K562 (cell line): Measurements from ENCODE around the gene STIM1. TPM values are rescaled to one million over a fixed set of nuclear protein-coding genes. Genes with fewer than 3 reads are reported as not detected.
A peak's percentile ranks its signal among the peaks of the same experiment; 100 is the strongest.

Experiments used
- ATAC-seq: fragments of 200-7000 bp; cut with Tn5 transposase; 3 replicates; pipeline ENCODE4 v1.9.1; 2020; ENCODE audit warnings: moderate library complexity
- BruUV-seq: library from RNA; stranded (reverse); fragments of 400-500 nt; replicated peaks from 2 replicates; lab custom pipeline; 2021; lab: Mats Ljungman, UMichigan
- CTCF ChIA-PET: fragments of 300-600 bp; formaldehyde crosslinking; extraction: SDS; loops from one replicate; lab custom pipeline; 2021; ENCODE audit warnings: low intra/inter-chr PET ratio; lab: Yijun Ruan, JAX
- POLR2A ChIA-PET: fragments of 300-600, 350-650 bp; sonication (Branson Sonifier 250); formaldehyde crosslinking; extraction: SDS; loops from one replicate; lab custom pipeline; 2021; ENCODE audit warnings: antibody characterized with exemption, inconsistent platforms; lab: Yijun Ruan, JAX
- DNase-seq, 4 experiments: peaks; one replicate each; pipeline versions ENCODE4 v3.0.0 to v3.0.0-alpha.2; 2011 to 2018; ENCODE audit warnings: low spot score in 3 of 4, mixed read lengths in 3 of 4; ENCODE audit errors: extremely low read depth in 1 of 4
- FAIRE-seq: peaks from 2 replicates; lab custom pipeline; 2011; peaks lifted over from hg19 to GRCh38; lab: Jason Lieb, UNC
- H2AFZ ChIP-seq: 2 replicates; pipeline ENCODE4 v1.6.0; 2011; ENCODE audit warnings: low read depth, low read length, control low read depth, inconsistent platforms
- H3K27ac ChIP-seq: fragments of 200-600 bp; 3 replicates; pipeline ENCODE4 v1.8.0; 2011; ENCODE audit warnings: low read depth, mild to moderate bottlenecking, control low read depth, inconsistent platforms, low read length, moderate library complexity, mixed read lengths; ENCODE audit errors: extremely low read depth
- H3K27me3 ChIP-seq, 2 experiments: fragments of 300-600 bp in 1 of 2; 2 replicates in 1 of 2; 3 replicates in 1 of 2; pipeline versions ENCODE4 v1.6.0 to v1.8.0; 2011; ENCODE audit warnings: inconsistent platforms in 2 of 2, low read length in 2 of 2, mild to moderate bottlenecking in 1 of 2, mixed read lengths in 1 of 2, moderate library complexity in 1 of 2; ENCODE audit not compliant: control insufficient read depth in 2 of 2, insufficient read depth in 2 of 2
- H3K36me3 ChIP-seq: fragments of 300-600 bp; 3 replicates; pipeline ENCODE4 v1.8.0; 2011; ENCODE audit warnings: mild to moderate bottlenecking, low read length, inconsistent platforms; ENCODE audit not compliant: control insufficient read depth, insufficient read depth
- H3K4me1 ChIP-seq, 2 experiments: fragments of 200-600 bp in 1 of 2; replicated peaks in 1 of 2; 2 replicates in 1 of 2; 3 replicates in 1 of 2; pipeline versions ENCODE4 v1.5.1 to v1.8.0; 2011; ENCODE audit warnings: inconsistent platforms in 2 of 2, low read length in 2 of 2, mild to moderate bottlenecking in 1 of 2, mixed read lengths in 1 of 2, moderate library complexity in 1 of 2; ENCODE audit not compliant: control insufficient read depth in 2 of 2, insufficient read depth in 2 of 2
- H3K4me2 ChIP-seq: 2 replicates; pipeline ENCODE4 v1.6.1; 2011; ENCODE audit warnings: low read length, control low read depth, inconsistent platforms, mixed read lengths; ENCODE audit not compliant: insufficient read depth
- H3K4me3 ChIP-seq: fragments of 200-600 bp; sonication (generic), shearing (Covaris generic); 2 replicates; pipeline ENCODE4 v1.5.1; 2016; ENCODE audit warnings: control low read depth, inconsistent platforms
- H3K79me2 ChIP-seq: fragments of 200-600 bp; 3 replicates; pipeline ENCODE4 v1.8.0; 2011; ENCODE audit warnings: low read length, inconsistent platforms; ENCODE audit not compliant: control insufficient read depth, insufficient read depth
- H3K9ac ChIP-seq, 2 experiments: 2 replicates each; pipeline versions ENCODE4 v1.6.0 to v1.6.1; 2011; ENCODE audit warnings: low read depth in 2 of 2, low read length in 2 of 2, control low read depth in 1 of 2, inconsistent platforms in 1 of 2, mild to moderate bottlenecking in 1 of 2, mixed read lengths in 1 of 2; ENCODE audit not compliant: insufficient read depth in 1 of 2
- H3K9me1 ChIP-seq: one replicate; pipeline ENCODE4 v1.6.0; 2011; ENCODE audit warnings: inconsistent platforms, mild to moderate bottlenecking, low read length, moderate library complexity; ENCODE audit not compliant: control insufficient read depth, insufficient read depth
- H3K9me3 ChIP-seq: replicated peaks from 2 replicates; pipeline ENCODE4 v1.5.1; 2011; ENCODE audit warnings: low read depth, low read length, inconsistent platforms; ENCODE audit not compliant: control insufficient read depth, insufficient read depth
- H4K20me1 ChIP-seq: replicated peaks from 2 replicates; pipeline ENCODE4 v1.6.1; 2011; ENCODE audit warnings: low read length, inconsistent platforms, mixed read lengths; ENCODE audit not compliant: control insufficient read depth, insufficient read depth
- HDAC2 ChIP-seq: fragments of 450-650 bp; IDR thresholded peaks from 2 replicates; pipeline ENCODE4 v1.6.1; 2016; ENCODE audit warnings: mild to moderate bottlenecking
- PML ChIP-seq: IDR thresholded peaks from 2 replicates; pipeline ENCODE4 v1.6.1; 2012; ENCODE audit warnings: low read length, inconsistent platforms
- YY1 ChIP-seq, 3 experiments: IDR thresholded peaks; 2 replicates each; pipeline ENCODE4 v1.6.1; 2011; ENCODE audit warnings: low read length in 2 of 3, mild to moderate bottlenecking in 2 of 3, moderate library complexity in 2 of 3, borderline replicate concordance in 1 of 3, control low read depth in 1 of 3, low read depth in 1 of 3; ENCODE audit not compliant: insufficient read depth in 3 of 3, insufficient replicate concordance in 2 of 3, control insufficient read depth in 1 of 3, insufficient read length in 1 of 3; ENCODE audit errors: extremely low read depth in 1 of 3
- ZNF23 ChIP-seq: fragments of 250-450 bp; sonication (Bioruptor Pico); IDR thresholded peaks from 2 replicates; pipeline ENCODE4 v1.4.0; 2020; ENCODE audit warnings: mild to moderate bottlenecking
- WGBS: fragments of 100-300 bp; shearing (Covaris generic); methylation state at CpG from one replicate; pipeline ENCODE4 v1.1.6; 2016; ENCODE audit warnings: low coverage, mixed read lengths; ENCODE audit not compliant: insufficient coverage; ENCODE audit errors: missing lambda C conversion rate; 5-methylcytosine and 5-hydroxymethylcytosine counted together
- in situ Hi-C: fragments of 300-500 bp; cut with MboI; formaldehyde crosslinking; loops from 4 replicates; pipeline ENCODE4 v1.15.0; 2018; ENCODE audit warnings: inconsistent platforms, mixed read lengths
- intact Hi-C: fragments of 100-400 bp; cut with micrococcal nuclease; formaldehyde crosslinking; loops from 2 replicates; pipeline ENCODE4 v1.14.2; 2022
- polyA plus RNA-seq, 8 experiments: library from polyadenylated mRNA; depleted of rRNA in 4 of 8; stranded (reverse) in 5 of 8; unstranded in 3 of 8; fragments of >200 nt; fragmentation: Nextera tagmentation in 2 of 8; fragmentation: Illumina TruSeq in 1 of 8; extraction: Ambion mirVana in 2 of 8; extraction: Trizol in 1 of 8; gene quantifications; 2 replicates each; pipeline versions ENCODE4 v1.2.1 to v1.2.3, GENCODE V29; 2011 to 2014; ENCODE audit warnings: inconsistent platforms in 1 of 8, missing spikeins in 1 of 8
- total RNA-seq, 7 experiments: library from RNA; depleted of rRNA in 6 of 7; stranded (reverse); fragments of >200 nt in 6 of 7; fragmentation: Illumina TruSeq in 2 of 7; extraction: Trizol in 2 of 7; gene quantifications; 2 replicates each; pipeline versions ENCODE4 v1.2.1 to v1.2.3, GENCODE V29; 2011 to 2021; ENCODE audit warnings: low replicate concordance in 1 of 7

STIM1 gene
- total and polyA plus RNA-seq, 9 of the 15 experiments (the other 6 are each of a cell fraction or from before 2014, with no cell fraction given) = 7.7 to 50.5 (median 22.5) TPM

DNA sequence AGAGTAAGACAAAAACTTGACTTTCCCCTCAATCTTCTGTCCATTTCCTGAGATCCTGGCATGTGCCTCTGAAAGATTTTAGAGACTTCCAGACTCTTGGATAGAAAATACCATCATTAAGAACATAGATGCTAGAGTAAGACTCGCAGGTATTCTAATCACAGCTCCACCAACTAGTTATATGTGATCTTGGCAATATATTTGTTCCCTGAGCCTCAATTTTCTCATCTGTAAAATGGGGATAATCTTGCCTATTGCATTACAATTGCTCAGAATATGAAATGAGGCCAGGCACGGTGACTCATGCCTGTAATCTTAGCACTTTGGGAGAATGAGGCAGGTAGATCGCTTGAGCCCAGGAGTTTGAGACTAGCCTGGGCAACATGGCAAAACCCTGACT, 25.4 kb upstream of the STIM1 start (continued):
- TF ChIP-seq HDAC2 = 0 out of 2 replicates have a peak, but pooled peaks have one; percentile 38
- no peak for TF ChIP-seq PML
- TF ChIP-seq YY1 (IDR thresholded peaks at IDR 0.05; ENCODE audit: borderline replicate concordance in 1 of 3, control insufficient read depth in 1 of 3, extremely low read depth in 1 of 3, insufficient read depth in 3 of 3, insufficient read length in 1 of 3, insufficient replicate concordance in 2 of 3, low read depth in 1 of 3, low read length in 2 of 3) = no peak

DNA sequence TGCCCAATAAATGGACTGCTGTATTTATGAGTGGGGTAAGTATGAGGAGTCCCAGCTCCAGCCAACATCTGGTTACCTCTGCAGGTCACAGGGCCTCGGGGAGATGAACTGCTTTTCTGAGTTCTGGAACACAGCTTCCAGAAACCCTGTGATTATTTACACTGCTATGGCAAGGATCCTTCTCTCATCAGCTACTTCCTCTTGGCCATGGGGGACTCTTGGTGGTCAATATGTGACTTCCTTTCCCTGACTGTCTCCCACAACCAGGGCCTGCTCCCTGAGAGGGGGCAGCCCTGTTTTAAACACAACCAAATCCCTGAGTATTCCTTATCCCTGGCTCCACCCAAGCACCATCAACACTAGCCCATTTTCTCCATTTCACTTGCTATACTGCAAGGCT, 24.7 kb upstream of the STIM1 start:
- intact Hi-C loops = no loop called here
- no TSS peak for BruUV-seq
- peaks cover 90% of the 10 kb centered on the region for H3K36me3 ChIP-seq

More for the DNA sequence above, 24.7 kb upstream of the STIM1 start:
- no peaks in the 10 kb centered on the region for H3K9me1 ChIP-seq
- 0 out of 2 replicates have a peak overlapping the region, but pooled peaks have one; percentile 82 for H3K4me2 ChIP-seq
- H3K4me1 ChIP-seq = peaks cover 47 to 60% of the 10 kb centered on the region in 2 experiments
- WGBS = 92% methylated on average over 1 of the region's 1 CpG
- DNase-seq (no peak), FAIRE-seq (no peak), ATAC-seq (no peak)
- no peaks in the 10 kb centered on the region for H4K20me1 ChIP-seq
- H3K79me2 ChIP-seq = peaks cover 90% of the 10 kb centered on the region
- H3K4me3 ChIP-seq = no peak overlapping the region
- H3K9me3 ChIP-seq = no peaks in the 10 kb centered on the region
- in situ Hi-C loops = no loop called here
- ChIA-PET CTCF (no interaction called here), POLR2A (interaction anchor here (0.6 to 1.7 kb wide), 4 partner anchors 10 to 692 kb away, joined by 3 to 9 read pairs (median 3); partner anchors contain the start of gene RHOG)
- H3K27ac ChIP-seq = peak overlapping the region; percentile 94
- H2AFZ ChIP-seq = no peak overlapping the region
- H3K9ac ChIP-seq = peak overlapping the region in 1 of 2 experiments; percentile 31; a peak in 1 of 4 replicates
- TF ChIP-seq ZNF23 (CRISPR knock-in tag) = no peak
- H3K27me3 ChIP-seq = no peaks in the 10 kb centered on the region
